Vagina (tissue), 2 donors: ENCODE data around the gene FAM222A. TPM values are rescaled to one million over a fixed set of nuclear protein-coding genes. Genes with fewer than 3 reads are reported as not detected.

ENCODE experiments used
- DNase-seq, 2 donors: peaks; one replicate each; pipeline ENCODE4 v3.0.0-alpha.2; 2017; ENCODE audit errors: extremely low spot score in 2 of 2
- H3K27ac ChIP-seq: fragments of 200-600 bp; sonication (generic); one replicate; pipeline ENCODE4 v1.5.1; 2019
- H3K27me3 ChIP-seq: fragments of 200-600 bp; sonication (generic); one replicate; pipeline ENCODE4 v1.5.1; 2019
- H3K36me3 ChIP-seq, 2 donors: fragments of 200-600 bp; sonication (generic); one replicate each; pipeline ENCODE4 v1.5.1; 2017 to 2019
- H3K4me1 ChIP-seq: fragments of 200-600 bp; sonication (generic); one replicate; pipeline ENCODE4 v1.5.1; 2019
- H3K4me3 ChIP-seq, 2 donors: fragments of 200-600 bp; sonication (generic); 1 replicate in 1 of 2; 2 replicates in 1 of 2; pipeline ENCODE4 v1.5.1; 2016 to 2019
- H3K9me3 ChIP-seq: fragments of 200-600 bp; sonication (generic); one replicate; pipeline ENCODE4 v1.5.1; 2019
- CTCF ChIP-seq, 3 experiments: fragments of 450-650 bp in 2 of 3; fragments of 200-600 bp in 1 of 3; sonication (generic) in 1 of 3; IDR thresholded peaks; one replicate each; pipeline ENCODE4 v1.5.1; 2017 to 2019; ENCODE audit warnings: antibody characterized with exemption in 3 of 3, mild to moderate bottlenecking in 2 of 3, moderate library complexity in 2 of 3
- POLR2A ChIP-seq, 2 donors: fragments of 450-650 bp; IDR thresholded peaks; one replicate each; pipeline ENCODE4 v1.6.1; 2017; ENCODE audit warnings: antibody characterized with exemption in 2 of 2, mild to moderate bottlenecking in 2 of 2, moderate library complexity in 2 of 2
- POLR2AphosphoS5 ChIP-seq, 2 donors: sonication (generic); formaldehyde crosslinking; IDR thresholded peaks; one replicate each; pipeline ENCODE4 v1.9.0; 2017; ENCODE audit warnings: antibody characterized with exemption in 2 of 2, mild to moderate bottlenecking in 2 of 2, low read depth in 1 of 2; ENCODE audit not compliant: insufficient read depth in 1 of 2
- intact Hi-C: fragments of 100-400 bp; cut with DNase I; formaldehyde crosslinking; loops from one replicate; pipeline ENCODE4 v1.15.1; 2023
- total RNA-seq: library from RNA; depleted of rRNA; stranded (reverse); fragments of >200 nt; gene quantifications from one replicate; pipeline ENCODE4 v1.2.3, GENCODE V29; 2016

FAM222A gene
- total RNA-seq, 1 donor from 2014 or later: 1.5 TPM

GRCh38 chr12:109741970-109742703, 28.5 kb downstream of the FAM222A start:
- Histone ChIP-seq H3K27me3 (no peaks in the 10 kb centered on the region), H3K4me1 (no peaks in the 10 kb centered on the region), H3K4me3 (no peak overlapping the region), H3K36me3 (no peaks in the 10 kb centered on the region), H3K9me3 (no peaks in the 10 kb centered on the region), H3K27ac (no peak overlapping the region)
- intact Hi-C loops: no loop called here
- no peak for DNase-seq
- TF ChIP-seq POLR2A (IDR thresholded peaks at IDR 0.05) (no peak), POLR2AphosphoS5 (IDR thresholded peaks at IDR 0.05; ENCODE audit: insufficient read depth in 1 of 2, low read depth in 1 of 2) (no peak), CTCF (IDR thresholded peaks at IDR 0.05) (no peak)

GRCh38 chr12:109743076-109743910, 29.7 kb downstream of the FAM222A start:
- intact Hi-C loops: no loop called here
- Histone ChIP-seq H3K4me3 (no peak overlapping the region), H3K36me3 (no peaks in the 10 kb centered on the region), H3K27ac (no peak overlapping the region), H3K4me1 (no peaks in the 10 kb centered on the region), H3K9me3 (no peaks in the 10 kb centered on the region), H3K27me3 (no peaks in the 10 kb centered on the region)
- DNase-seq: no peak
- no peak for TF ChIP-seq POLR2A (IDR thresholded peaks at IDR 0.05)
- TF ChIP-seq POLR2AphosphoS5 (IDR thresholded peaks at IDR 0.05; ENCODE audit: insufficient read depth in 1 of 2, low read depth in 1 of 2): no peak
- no peak for TF ChIP-seq CTCF (IDR thresholded peaks at IDR 0.05)

GRCh38 chr12:109744026-109744425, 30.4 kb downstream of the FAM222A start:
- Histone ChIP-seq H3K27ac (no peak overlapping the region), H3K27me3 (no peaks in the 10 kb centered on the region), H3K4me3 (no peak overlapping the region), H3K4me1 (no peaks in the 10 kb centered on the region), H3K36me3 (no peaks in the 10 kb centered on the region), H3K9me3 (no peaks in the 10 kb centered on the region)
- no peak for DNase-seq
- intact Hi-C loops: no loop called here
- TF ChIP-seq CTCF (IDR thresholded peaks at IDR 0.05): no peak
- TF ChIP-seq POLR2AphosphoS5 (IDR thresholded peaks at IDR 0.05; ENCODE audit: insufficient read depth in 1 of 2, low read depth in 1 of 2): no peak
- no peak for TF ChIP-seq POLR2A (IDR thresholded peaks at IDR 0.05)

GRCh38 chr12:109744986-109745942, 31.6 kb downstream of the FAM222A start:
- no peaks in the 10 kb centered on the region for H3K9me3 ChIP-seq
- no peak overlapping the region for H3K4me3 ChIP-seq
- H3K4me1 ChIP-seq: no peaks in the 10 kb centered on the region
- no peak for TF ChIP-seq POLR2AphosphoS5 (IDR thresholded peaks at IDR 0.05; ENCODE audit: insufficient read depth in 1 of 2, low read depth in 1 of 2)
- TF ChIP-seq CTCF (IDR thresholded peaks at IDR 0.05): no peak
- no peak for TF ChIP-seq POLR2A (IDR thresholded peaks at IDR 0.05)
- H3K27me3 ChIP-seq: no peaks in the 10 kb centered on the region
- H3K27ac ChIP-seq: no peak overlapping the region
- no peak for DNase-seq
- intact Hi-C loops: no loop called here
- no peaks in the 10 kb centered on the region for H3K36me3 ChIP-seq
